ENCODE measurements around the gene KCNQ1. TPM values are rescaled to one million over a fixed set of nuclear protein-coding genes. Genes with fewer than 3 reads are reported as not detected.

The KCNQ1 gene
- total and polyA plus RNA-seq, 7 donors, result 0.48 to 3.1 (median 1.1) TPM

- DNase-seq (peak; percentile 5 to 49), ATAC-seq (no peak)
- Histone ChIP-seq H3K4me1 (no peaks in the 10 kb centered on the region), H3K27me3 (ENCODE audit: insufficient read depth in 3 of 3, low read length in 2 of 3) (no peaks in the 10 kb centered on the region), H3K27ac (no peak overlapping the region), H3K4me3 (no peak overlapping the region), H3K9me3 (no peaks in the 10 kb centered on the region), H3K36me3 (ENCODE audit: insufficient read depth in 1 of 2, low read depth in 1 of 2) (no peaks in the 10 kb centered on the region)
- WGBS, 3 donors, result 79 to 84% (median 81%) methylated on average over 30 to 33 of the region's 33 CpGs
- TF ChIP-seq CTCF (IDR thresholded peaks at IDR 0.05), result no peak
- intact Hi-C loops (cut with DNase I), result no loop called here
These were observed 138.3 kb downstream of the KCNQ1 start for GRCh38 chr11:2582946-2583604.

- H3K27ac ChIP-seq, result no peak overlapping the region
- DNase-seq, result no peak
- intact Hi-C loops (cut with DNase I), result no loop called here
- no peak overlapping the region for H3K4me3 ChIP-seq
- no peaks in the 10 kb centered on the region for H3K4me1 ChIP-seq
- no peaks in the 10 kb centered on the region for H3K9me3 ChIP-seq
- no peaks in the 10 kb centered on the region for H3K27me3 ChIP-seq (ENCODE audit: insufficient read depth in 3 of 3, low read length in 2 of 3)
- WGBS, 3 donors, result 88 to 94% (median 92%) methylated on average over 6 of the region's 6 CpGs
- no peak for ATAC-seq
- H3K36me3 ChIP-seq (ENCODE audit: insufficient read depth in 1 of 2, low read depth in 1 of 2), result no peaks in the 10 kb centered on the region
- no peak for TF ChIP-seq CTCF (IDR thresholded peaks at IDR 0.05)
These were observed 138.8 kb downstream of the KCNQ1 start for GRCh38 chr11:2583605-2583958.

GRCh38 chr11:2584434-2584811 is 139.6 kb downstream of the KCNQ1 start:
- WGBS, 3 donors, result 65 to 95% (median 83%) methylated on average over 4 of the region's 4 CpGs
- intact Hi-C loops (cut with DNase I), result no loop called here

GRCh38 chr11:2584812-2585565 is 140.2 kb downstream of the KCNQ1 start:
- intact Hi-C loops (cut with DNase I), result no loop called here
- 82 to 92% (median 88%) methylated on average over 18 of the region's 18 CpGs for WGBS, 3 donors
- Histone ChIP-seq H3K9me3 (no peaks in the 10 kb centered on the region), H3K4me1 (no peaks in the 10 kb centered on the region), H3K27me3 (ENCODE audit: insufficient read depth in 3 of 3, low read length in 2 of 3) (no peaks in the 10 kb centered on the region), H3K4me3 (no peak overlapping the region), H3K27ac (no peak overlapping the region), H3K36me3 (ENCODE audit: insufficient read depth in 1 of 2, low read depth in 1 of 2) (no peaks in the 10 kb centered on the region)
- DNase-seq (peak; percentile 10 to 46), ATAC-seq (no peak)
- no peak for TF ChIP-seq CTCF (IDR thresholded peaks at IDR 0.05)

More at GRCh38 chr11:2584434-2584811, 139.6 kb downstream of the KCNQ1 start:
- ATAC-seq, result no peak
- TF ChIP-seq CTCF (IDR thresholded peaks at IDR 0.05), result no peak
- DNase-seq, result no peak
- Histone ChIP-seq H3K36me3 (ENCODE audit: insufficient read depth in 1 of 2, low read depth in 1 of 2) (no peaks in the 10 kb centered on the region), H3K27ac (no peak overlapping the region), H3K27me3 (ENCODE audit: insufficient read depth in 3 of 3, low read length in 2 of 3) (no peaks in the 10 kb centered on the region), H3K9me3 (no peaks in the 10 kb centered on the region), H3K4me1 (no peaks in the 10 kb centered on the region), H3K4me3 (no peak overlapping the region)

All from psoas muscle (tissue), 8 donors.